ENCODE measurements around the gene RGS18. TPM values are rescaled to one million over a fixed set of nuclear protein-coding genes. Genes with fewer than 3 reads are reported as not detected.

The RGS18 gene
- total and polyA plus RNA-seq, 9 of the 15 experiments (the other 6 are each of a cell fraction or from before 2014, with no cell fraction given) = 0.03 to 0.11 (median 0.05) TPM; not detected in 5

GRCh38 chr1:192183788-192184187 lies 25.5 kb downstream of the RGS18 start (continued):
- no peak for TF ChIP-seq AFF1 (IDR thresholded peaks at IDR 0.05; ENCODE audit: low read depth in 1 of 2, partially characterized antibody in 2 of 2)

- DNase-seq (ENCODE audit: extremely low read depth in 1 of 4, low spot score in 3 of 4) (no peak), ATAC-seq (no peak), FAIRE-seq (peak; percentile 6)
- H3K27ac ChIP-seq (ENCODE audit: extremely low read depth, low read depth, low read length) = no peak overlapping the region
- intact Hi-C loops (cut with micrococcal nuclease) = no loop called here
- H2AFZ ChIP-seq (ENCODE audit: low read depth, low read length) = peak overlapping the region; percentile 60
- POLR2A ChIA-PET = no interaction called here
- no peaks in the 10 kb centered on the region for H3K36me3 ChIP-seq (ENCODE audit: control insufficient read depth, insufficient read depth, low read length)
- 17% methylated on average over 4 of the region's 4 CpGs for WGBS (ENCODE audit: insufficient coverage, low coverage, missing lambda C conversion rate)
- H3K9me1 ChIP-seq (ENCODE audit: control insufficient read depth, insufficient read depth, low read length) = no peaks in the 10 kb centered on the region
- no peaks in the 10 kb centered on the region for H4K20me1 ChIP-seq (replicated peaks; ENCODE audit: control insufficient read depth, insufficient read depth, low read length)
- CTCF ChIA-PET (ENCODE audit: low intra/inter-chr PET ratio) = no interaction called here
- in situ Hi-C loops (cut with MboI) = no loop called here
- H3K4me1 ChIP-seq (replicated peaks in 1 of 2; ENCODE audit: control insufficient read depth in 2 of 2, insufficient read depth in 2 of 2, low read length in 2 of 2) = no peaks in the 10 kb centered on the region
- no peaks in the 10 kb centered on the region for H3K27me3 ChIP-seq (ENCODE audit: control insufficient read depth in 2 of 2, insufficient read depth in 2 of 2, low read length in 2 of 2)
- no TSS peak for BruUV-seq (replicated peaks)
- no peak overlapping the region for H3K4me3 ChIP-seq
- H3K79me2 ChIP-seq (ENCODE audit: control insufficient read depth, insufficient read depth, low read length) = no peaks in the 10 kb centered on the region
- H3K9ac ChIP-seq (ENCODE audit: insufficient read depth in 1 of 2, low read depth in 2 of 2, low read length in 2 of 2) = no peak overlapping the region
- TF ChIP-seq TAF7 (tag; IDR thresholded peaks at IDR 0.05) (no peak), AFF1 (IDR thresholded peaks at IDR 0.05; ENCODE audit: low read depth in 1 of 2, partially characterized antibody in 2 of 2) (no peak), ARID1B (IDR thresholded peaks at IDR 0.05) (no peak)
- H3K4me2 ChIP-seq (ENCODE audit: insufficient read depth, low read length) = no peak overlapping the region
- H3K9me3 ChIP-seq (replicated peaks; ENCODE audit: control insufficient read depth, insufficient read depth, low read depth, low read length) = no peaks in the 10 kb centered on the region
Observed at GRCh38 chr1:192186197-192186596, 27.9 kb downstream of the RGS18 start.
